GM12878 (cell line): Measurements from ENCODE around the gene CD164L2. TPM values are rescaled to one million over a fixed set of nuclear protein-coding genes. Genes with fewer than 3 reads are reported as not detected.

Experiments used
- ATAC-seq: fragments of 200-7000 bp; cut with Tn5 transposase; 3 replicates; pipeline ENCODE4 v1.9.1; 2020; ENCODE audit warnings: mild to moderate bottlenecking, moderate library complexity
- BruUV-seq: library from RNA; stranded (reverse); fragments of 400-500 nt; replicated peaks from 2 replicates; lab custom pipeline; 2021; lab: Mats Ljungman, UMichigan
- CTCF ChIA-PET: fragments of 300-600 bp; sonication (Branson Sonifier 250); formaldehyde crosslinking; extraction: SDS; loops from one replicate; lab custom pipeline; 2021; ENCODE audit warnings: inconsistent platforms; lab: Yijun Ruan, JAX
- POLR2A ChIA-PET: fragments of 350-600 bp; formaldehyde crosslinking; extraction: SDS; loops from one replicate; lab custom pipeline; 2021; ENCODE audit warnings: inconsistent platforms; lab: Charles Lee
- RAD21 ChIA-PET: fragments of 300-600 bp; sonication (Branson Sonifier 250); formaldehyde crosslinking; loops from one replicate; lab custom pipeline; 2023; ENCODE audit warnings: antibody characterized with exemption; ENCODE audit not compliant: unreplicated experiment; lab: Charles Lee
- SMC1A ChIA-PET: fragments of 300-600 bp; sonication (Branson Sonifier 250); formaldehyde crosslinking; loops from one replicate; lab custom pipeline; 2023; ENCODE audit not compliant: unreplicated experiment, uncharacterized antibody; lab: Charles Lee
- DNase-seq: peaks from one replicate; pipeline ENCODE4 v3.0.0-alpha.2; 2011; ENCODE audit warnings: low read depth, low spot score
- FAIRE-seq: peaks from 3 replicates; lab custom pipeline; 2011; peaks lifted over from hg19 to GRCh38; lab: Jason Lieb, UNC
- H2AFZ ChIP-seq: 2 replicates; pipeline ENCODE4 v1.6.0; 2011; ENCODE audit warnings: low read depth, low read length, control low read depth; ENCODE audit not compliant: control insufficient read depth
- H3K27ac ChIP-seq: 2 replicates; pipeline ENCODE4 v1.5.1; 2011; ENCODE audit warnings: control low read depth; ENCODE audit not compliant: control insufficient read depth, insufficient read depth
- H3K27me3 ChIP-seq, 2 experiments: replicated peaks in 1 of 2; 2 replicates each; pipeline versions ENCODE4 v1.6.0 to v1.6.1; 2011; ENCODE audit warnings: low read length in 1 of 2; ENCODE audit not compliant: control insufficient read depth in 2 of 2, insufficient read depth in 2 of 2
- H3K36me3 ChIP-seq, 2 experiments: 2 replicates each; pipeline ENCODE4 v1.5.1; 2011; ENCODE audit warnings: low read length in 1 of 2; ENCODE audit not compliant: control insufficient read depth in 2 of 2, insufficient read depth in 2 of 2
- H3K4me1 ChIP-seq: 2 replicates; pipeline ENCODE4 v1.6.1; 2011; ENCODE audit warnings: mild to moderate bottlenecking, low read length, moderate library complexity, mixed read lengths; ENCODE audit not compliant: control insufficient read depth, insufficient read depth
- H3K4me2 ChIP-seq: 2 replicates; pipeline ENCODE4 v1.6.0; 2011; ENCODE audit warnings: control low read depth; ENCODE audit not compliant: control insufficient read depth, insufficient read depth
- H3K4me3 ChIP-seq: fragments of 200-600 bp; sonication (generic); 2 replicates; pipeline ENCODE4 v1.5.1; 2016
- H3K79me2 ChIP-seq: 2 replicates; pipeline ENCODE4 v1.6.0; 2011; ENCODE audit warnings: low read length; ENCODE audit not compliant: control insufficient read depth, insufficient read depth
- H3K9ac ChIP-seq: 2 replicates; pipeline ENCODE4 v1.8.0; 2011; ENCODE audit warnings: low read length, control low read depth, mixed read lengths; ENCODE audit not compliant: control insufficient read depth, insufficient read depth
- H3K9me3 ChIP-seq: replicated peaks from 3 replicates; pipeline ENCODE4 v1.5.1; 2011; ENCODE audit warnings: mild to moderate bottlenecking, low read length; ENCODE audit not compliant: control insufficient read depth, insufficient read depth
- H4K20me1 ChIP-seq: 2 replicates; pipeline ENCODE4 v1.6.0; 2011; ENCODE audit not compliant: control insufficient read depth, insufficient read depth
- ATF3 ChIP-seq: IDR thresholded peaks from 2 replicates; pipeline ENCODE4 v1.6.1; 2011; ENCODE audit warnings: low read depth, mild to moderate bottlenecking, low read length, moderate library complexity, borderline replicate concordance; ENCODE audit errors: extremely low read depth
- ATF7 ChIP-seq: fragments of 450-650 bp; IDR thresholded peaks from 2 replicates; pipeline ENCODE4 v1.6.1; 2016; ENCODE audit warnings: low read depth, mild to moderate bottlenecking
- CHD4 ChIP-seq: fragments of 200-600 bp; sonication (generic); IDR thresholded peaks from 2 replicates; pipeline ENCODE4 v1.6.1; 2016; ENCODE audit warnings: mild to moderate bottlenecking
- CTCF ChIP-seq, 3 experiments: IDR thresholded peaks in 2 of 3; conservative IDR thresholded peaks in 1 of 3; 2 replicates each; pipeline ENCODE4 v1.5.1; 2011; ENCODE audit warnings: low read depth in 3 of 3, low read length in 3 of 3, mild to moderate bottlenecking in 3 of 3, control low read depth in 2 of 3, moderate library complexity in 2 of 3, inconsistent platforms in 1 of 3, mixed read lengths in 1 of 3; ENCODE audit not compliant: control insufficient read depth in 2 of 3, insufficient read depth in 1 of 3; ENCODE audit errors: extremely low read depth in 1 of 3
- FOXK2 ChIP-seq: fragments of 450-650 bp; IDR thresholded peaks from 2 replicates; pipeline ENCODE4 v1.6.1; 2017; ENCODE audit warnings: mild to moderate bottlenecking, moderate library complexity
- HSF1 ChIP-seq: fragments of 150-350 bp; IDR thresholded peaks from 2 replicates; pipeline ENCODE4 v1.6.1; 2014; ENCODE audit warnings: mild to moderate bottlenecking, low read depth, low read length
- KAT2A ChIP-seq: conservative IDR thresholded peaks from 2 replicates; pipeline ENCODE4 v1.6.1; 2011; ENCODE audit warnings: low read depth, low read length; ENCODE audit not compliant: control insufficient read depth
- KLF5 ChIP-seq: fragments of 450-650 bp; IDR thresholded peaks from 2 replicates; pipeline ENCODE4 v1.6.1; 2014; ENCODE audit warnings: mild to moderate bottlenecking; ENCODE audit not compliant: partially characterized antibody
- MEF2A ChIP-seq: IDR thresholded peaks from 2 replicates; pipeline ENCODE4 v1.6.1; 2011; ENCODE audit warnings: low read depth, mild to moderate bottlenecking, low read length, moderate library complexity; ENCODE audit not compliant: insufficient read depth
- NBN ChIP-seq: fragments of 450-650 bp; IDR thresholded peaks from 2 replicates; pipeline ENCODE4 v1.6.1; 2016
- NR2C2 ChIP-seq: IDR thresholded peaks from 2 replicates; pipeline ENCODE4 v1.6.1; 2011; ENCODE audit warnings: borderline replicate concordance, low read depth; ENCODE audit not compliant: control insufficient read depth, insufficient read length
- NR2F1 ChIP-seq: fragments of 450-650 bp; conservative IDR thresholded peaks from 2 replicates; pipeline ENCODE4 v1.6.1; 2017; ENCODE audit warnings: mild to moderate bottlenecking
- PAX8 ChIP-seq: fragments of 450-650 bp; IDR thresholded peaks from 2 replicates; pipeline ENCODE4 v1.6.1; 2017; ENCODE audit warnings: mild to moderate bottlenecking, moderate library complexity
- RAD51 ChIP-seq: fragments of 450-650 bp; IDR thresholded peaks from 2 replicates; pipeline ENCODE4 v1.6.1; 2016; ENCODE audit warnings: moderate library complexity, mild to moderate bottlenecking, inconsistent platforms
- RB1 ChIP-seq: fragments of 450-650 bp; formaldehyde crosslinking; IDR thresholded peaks from 2 replicates; pipeline ENCODE4 v1.6.1; 2017; ENCODE audit warnings: mild to moderate bottlenecking, borderline replicate concordance
- RBBP5 ChIP-seq: fragments of 200-600 bp; sonication (generic); conservative IDR thresholded peaks from 2 replicates; pipeline ENCODE4 v1.6.1; 2016
- RCOR1 ChIP-seq: conservative IDR thresholded peaks from 2 replicates; pipeline ENCODE4 v1.6.1; 2012; ENCODE audit warnings: low read depth, low read length, improper control_type of control experiment
- SMARCA5 ChIP-seq: fragments of 450-650 bp; IDR thresholded peaks from 2 replicates; pipeline ENCODE4 v1.6.1; 2017; ENCODE audit warnings: mild to moderate bottlenecking
- SUZ12 ChIP-seq: fragments of 200-600 bp; sonication (generic); IDR thresholded peaks from one replicate; pipeline ENCODE4 v1.6.1; 2018; ENCODE audit warnings: antibody characterized with exemption, mild to moderate bottlenecking; ENCODE audit not compliant: unreplicated experiment
- ZNF384 ChIP-seq: IDR thresholded peaks from 2 replicates; pipeline ENCODE4 v1.6.1; 2012; ENCODE audit warnings: low read depth, mild to moderate bottlenecking, low read length, improper control_type of control experiment, borderline replicate concordance
- ZNF622 ChIP-seq: fragments of 450-650 bp; IDR thresholded peaks from 2 replicates; pipeline ENCODE4 v1.6.1; 2017; ENCODE audit warnings: mild to moderate bottlenecking, inconsistent platforms
- ZSCAN29 ChIP-seq: fragments of 450-650 bp; IDR thresholded peaks from 2 replicates; pipeline ENCODE4 v1.6.1; 2017; ENCODE audit warnings: mild to moderate bottlenecking, moderate library complexity
- whole genome bisulfite sequencing: methylation state at CpG from one replicate; pipeline ENCODE4 v1.1.6; 2016; ENCODE audit warnings: low lambda C conversion rate; ENCODE audit not compliant: insufficient replicate concordance, insufficient coverage; ENCODE audit errors: missing lambda C conversion rate; 5-methylcytosine and 5-hydroxymethylcytosine counted together
- in situ Hi-C: fragments of 300-500 bp; cut with MboI; formaldehyde crosslinking; loops from 9 replicates; pipeline ENCODE4 v1.14.3; 2018; ENCODE audit warnings: mixed read lengths
- intact Hi-C: fragments of 100-400 bp; cut with micrococcal nuclease; formaldehyde crosslinking; loops from one replicate; pipeline ENCODE4 v1.14.2; 2022; ENCODE audit not compliant: unreplicated experiment
- polyA plus RNA-seq, 11 experiments: library from polyadenylated mRNA; depleted of rRNA in 4 of 11; unstranded in 6 of 11; stranded (reverse) in 5 of 11; fragments of >200 nt; fragmentation: Nextera tagmentation in 4 of 11; fragmentation: Illumina TruSeq in 1 of 11; extraction: Ambion mirVana in 4 of 11; extraction: Trizol in 1 of 11; gene quantifications; 1 replicate in 1 of 11; 2 replicates in 10 of 11; pipeline versions ENCODE4 v1.2.1 to v1.2.3, GENCODE V29; 2011 to 2016; ENCODE audit warnings: inconsistent platforms in 2 of 11, missing spikeins in 2 of 11, low read depth in 1 of 11
- total RNA-seq, 4 experiments: library from RNA; depleted of rRNA in 3 of 4; stranded (reverse); fragments of >200 nt in 3 of 4; fragmentation: Illumina TruSeq in 1 of 4; extraction: Trizol in 1 of 4; gene quantifications; 2 replicates each; pipeline versions ENCODE4 v1.2.1 to v1.2.3, GENCODE V29; 2013 to 2021

The CD164L2 gene
- total and polyA plus RNA-seq, 10 of the 15 experiments (the other 5 are each of a cell fraction or from before 2014, with no cell fraction given): not detected

GRCh38 chr1:27366411-27367159, 16.5 kb downstream of the CD164L2 start, which contains the start of gene MAP3K6:
Gene MAP3K6 (minus strand): TSS chr1:27366961. CDS start chr1:27366597, 364 bp downstream.
- H3K4me3 ChIP-seq: peak within 1 kb of the TSS; percentile 76
- FAIRE-seq: no peak
- peak within 1 kb of the TSS; percentile 88 for H3K4me2 ChIP-seq
- no peaks in the 10 kb centered on the region; the same call in 1 of the 2 replicates for H4K20me1 ChIP-seq
- H3K9ac ChIP-seq: no peak within 1 kb of the TSS
- H2AFZ ChIP-seq: peak within 1 kb of the TSS; percentile 39
- ChIA-PET CTCF (interaction anchor here (0.8 to 4.7 kb wide), 17 partner anchors 9 to 240 kb away, joined by 3 to 40 read pairs (median 6); partner anchors contain the start of genes AHDC1, GPR3 and SYTL1), POLR2A (interaction anchor here (0.6 to 1.2 kb wide), 3 partner anchors 23 to 702 kb away, joined by 3 to 8 read pairs (median 4); no protein-coding TSS in a partner anchor), SMC1A (interaction anchor here (0.8 to 3.3 kb wide), 7 partner anchors 9 to 233 kb away, joined by 3 to 27 read pairs (median 3); partner anchors contain the start of gene GPR3), RAD21 (interaction anchor here (1.2 to 2.1 kb wide), 7 partner anchors 9 to 115 kb away, joined by 3 to 16 read pairs (median 5); no protein-coding TSS in a partner anchor)
- H3K4me1 ChIP-seq: peaks cover 15% of the 10 kb centered on the region
- 1% methylated on average over 65 of the region's 67 CpGs for WGBS
- peak; percentile 56 for ATAC-seq
- no TSS peak for BruUV-seq
- no peak within 1 kb of the TSS for H3K27ac ChIP-seq
- H3K36me3 ChIP-seq: no peaks in the 10 kb centered on the region
- H3K27me3 ChIP-seq: no peaks in the 10 kb centered on the region
- H3K79me2 ChIP-seq: no peaks in the 10 kb centered on the region
- in situ Hi-C loops: no loop called here
- no peaks in the 10 kb centered on the region for H3K9me3 ChIP-seq
- no peak for DNase-seq
- intact Hi-C loops: loop anchor here (5.0 kb wide), 1 partner anchor 44 kb away; the partner anchor contains the start of gene TMEM222
- TF ChIP-seq MEF2A: no peak
- no peak for TF ChIP-seq CHD4
- 0 out of 2 replicates have a peak, but pooled peaks have one; percentile 40 for TF ChIP-seq NR2F1
- TF ChIP-seq RAD51: no peak
- no peak for TF ChIP-seq ATF7
- TF ChIP-seq ZSCAN29: 0 out of 2 replicates have a peak, but pooled peaks have one; percentile 19
- no peak for TF ChIP-seq ZNF622
- TF ChIP-seq SUZ12: no peak
- TF ChIP-seq NBN: no peak
- no peak for TF ChIP-seq NR2C2
- no peak for TF ChIP-seq ZNF384
- TF ChIP-seq ATF3: no peak
- TF ChIP-seq SMARCA5: peak; percentile 81; the same call in 1 of the 2 replicates
- TF ChIP-seq KAT2A: no peak
- TF ChIP-seq HSF1: no peak
- no peak for TF ChIP-seq PAX8
- TF ChIP-seq CTCF (IDR thresholded peaks at IDR 0.05 in 2 of 3, conservative IDR thresholded peaks at IDR 0.05 in 1 of 3; ENCODE audit: control insufficient read depth in 2 of 3, extremely low read depth in 1 of 3, insufficient read depth in 1 of 3, low read depth in 3 of 3, low read length in 3 of 3): peak; percentile 32 to 68 (median 50); a peak in 3 of 6 replicates
- TF ChIP-seq RCOR1: no peak
- no peak for TF ChIP-seq KLF5
- no peak for TF ChIP-seq RB1
- no peak for TF ChIP-seq FOXK2
- TF ChIP-seq RBBP5: no peak
